NCI-H460 (cell line): ENCODE measurements around the gene PDGFD. TPM values are rescaled to one million over a fixed set of nuclear protein-coding genes. Genes with fewer than 3 reads are reported as not detected.

Experiments
- DNase-seq: peaks from one replicate; pipeline ENCODE4 v3.0.0-alpha.2; 2016; ENCODE audit warnings: low read depth; ENCODE audit errors: extremely low read depth
- total RNA-seq: library from RNA; depleted of rRNA; stranded (reverse); fragments of >200 nt; shearing (Covaris generic); gene quantifications from 2 replicates; pipeline ENCODE4 v1.2.3, GENCODE V29; 2014

The PDGFD gene
- total RNA-seq, 1 experiment from 2014 or later: 0.02 TPM

DNA sequence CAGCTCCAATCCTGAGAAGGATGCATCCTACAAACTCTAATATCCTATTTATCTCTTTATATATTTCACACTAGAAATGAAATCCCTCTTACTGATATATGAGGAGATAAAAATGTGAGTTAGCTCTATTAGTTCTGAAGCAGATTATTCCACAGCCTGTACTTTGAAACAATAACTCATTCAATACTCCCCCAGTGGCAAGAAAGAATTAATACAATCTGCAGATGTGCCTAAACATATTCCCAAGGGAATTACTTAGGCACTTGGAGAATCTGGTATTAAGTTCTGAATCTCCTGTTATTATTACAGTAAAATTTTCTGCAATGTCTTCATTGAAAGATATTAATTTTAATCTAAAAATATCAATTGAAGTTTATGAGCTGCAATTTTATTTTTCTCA lies 68.2 kb downstream of the PDGFD start:
- no peak for DNase-seq

DNA sequence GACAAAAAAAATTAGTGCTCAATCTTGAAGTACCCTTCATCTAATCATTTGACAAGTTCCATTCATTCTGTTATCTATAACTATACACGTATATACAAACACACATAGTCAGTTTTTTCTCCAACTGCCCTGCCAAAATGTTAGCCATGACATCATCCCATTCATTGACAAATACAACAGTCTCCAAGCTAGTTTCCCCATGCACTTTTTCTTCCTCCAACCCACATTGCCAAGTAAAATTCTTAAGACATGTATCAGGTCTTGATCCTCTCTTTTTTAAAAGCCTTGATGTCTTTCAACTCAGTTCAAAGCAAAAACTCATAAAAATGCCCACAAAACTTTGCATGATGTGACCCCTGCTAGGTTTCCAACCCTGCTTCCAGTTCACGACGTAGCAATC lies 69.4 kb downstream of the PDGFD start:
- no peak for DNase-seq

DNA sequence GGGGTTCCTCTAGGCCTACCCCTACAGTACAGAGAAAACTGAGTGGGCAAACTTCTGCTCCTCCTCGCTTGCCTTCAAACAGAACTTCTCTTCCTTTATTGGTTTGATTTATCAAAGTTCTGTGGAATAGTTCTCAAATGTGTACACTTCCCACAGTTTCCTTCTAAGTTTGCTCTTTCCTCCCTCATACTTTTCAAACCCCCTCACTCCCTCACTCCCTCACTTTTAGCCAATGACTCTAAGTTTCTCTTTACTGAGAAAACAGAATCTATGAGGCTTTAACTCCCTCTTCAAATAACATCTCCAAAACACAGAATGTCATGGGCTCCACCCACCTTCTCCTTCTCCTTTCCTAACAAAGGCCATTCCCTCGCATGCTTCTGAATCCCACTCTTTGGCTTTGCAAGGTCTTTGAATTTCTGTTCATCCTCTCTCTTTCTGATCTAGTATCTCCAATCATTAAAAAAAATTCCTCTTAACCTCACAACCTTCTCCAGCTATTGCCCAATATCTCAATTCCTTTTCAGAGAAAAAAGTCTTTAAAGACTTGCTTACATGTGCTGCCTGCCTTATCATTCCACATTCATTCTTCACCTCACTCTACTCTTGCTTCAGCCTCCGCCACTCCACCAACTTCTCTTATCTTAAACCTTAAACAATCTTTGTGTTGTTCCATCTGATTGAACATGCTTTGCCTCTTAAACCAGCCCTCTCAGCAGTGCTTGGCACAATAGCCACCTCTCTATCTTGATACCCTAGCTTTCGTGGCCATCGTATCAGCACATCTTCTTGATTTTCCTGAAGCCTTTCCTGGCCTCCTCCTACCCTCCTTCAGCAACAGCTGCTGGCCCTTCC lies 70.3 kb downstream of the PDGFD start:
- DNase-seq: no peak

DNA sequence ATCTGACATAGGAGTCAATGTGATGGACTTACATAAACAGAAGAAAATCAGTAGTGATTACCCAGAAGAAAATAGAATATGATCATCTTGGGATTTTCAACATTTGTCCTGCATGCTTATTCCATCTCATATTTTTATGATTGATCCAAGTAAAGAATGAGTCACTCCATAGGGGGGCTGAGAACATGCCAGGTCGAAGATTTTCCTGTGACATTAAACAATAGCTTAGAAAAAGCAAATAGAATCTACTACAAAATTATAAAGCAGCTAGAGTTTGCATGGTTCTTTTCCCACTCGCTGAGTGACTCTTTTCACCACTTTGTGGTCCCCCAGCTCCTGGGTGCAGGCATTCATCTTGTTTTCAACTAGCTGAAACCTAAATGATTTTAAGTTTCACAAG lies 71.2 kb downstream of the PDGFD start:
- DNase-seq: no peak

DNA sequence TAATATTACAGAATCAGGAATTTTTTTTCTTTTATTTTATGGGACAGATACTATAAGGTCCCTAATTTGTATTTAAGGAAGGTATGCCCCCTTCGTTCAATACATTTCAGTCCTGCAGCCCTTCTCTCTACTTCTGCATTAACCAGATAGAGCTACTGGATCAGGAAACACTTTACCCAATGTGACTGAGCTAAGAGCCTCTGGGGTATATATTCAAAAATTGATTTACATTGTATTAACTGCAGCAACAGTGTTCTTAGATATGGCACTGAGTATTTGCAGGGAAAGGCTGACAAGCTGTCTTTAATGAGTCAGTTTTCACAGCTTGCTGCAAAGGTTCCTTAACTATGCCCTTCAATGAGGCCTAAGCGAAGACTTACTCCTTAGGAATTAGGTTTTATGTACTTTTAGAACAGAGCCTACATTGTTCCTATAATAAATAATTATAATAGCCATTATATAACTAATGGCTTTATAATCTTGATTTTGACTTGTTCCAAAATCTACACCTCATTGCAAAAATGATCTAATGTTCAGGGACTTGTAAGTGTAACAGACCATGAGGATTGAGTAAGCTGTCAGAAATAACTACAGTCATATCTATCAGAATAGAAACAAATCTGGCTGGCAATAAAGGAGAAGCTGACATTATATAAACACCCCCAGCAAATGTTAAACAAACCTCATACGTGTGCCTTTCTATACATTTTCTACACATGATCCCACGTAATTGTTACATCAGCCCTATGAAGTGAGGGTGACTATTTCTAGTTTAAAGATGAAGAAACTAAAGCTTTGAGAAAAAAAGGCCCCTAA lies 72.5 kb downstream of the PDGFD start:
- DNase-seq: no peak

DNA sequence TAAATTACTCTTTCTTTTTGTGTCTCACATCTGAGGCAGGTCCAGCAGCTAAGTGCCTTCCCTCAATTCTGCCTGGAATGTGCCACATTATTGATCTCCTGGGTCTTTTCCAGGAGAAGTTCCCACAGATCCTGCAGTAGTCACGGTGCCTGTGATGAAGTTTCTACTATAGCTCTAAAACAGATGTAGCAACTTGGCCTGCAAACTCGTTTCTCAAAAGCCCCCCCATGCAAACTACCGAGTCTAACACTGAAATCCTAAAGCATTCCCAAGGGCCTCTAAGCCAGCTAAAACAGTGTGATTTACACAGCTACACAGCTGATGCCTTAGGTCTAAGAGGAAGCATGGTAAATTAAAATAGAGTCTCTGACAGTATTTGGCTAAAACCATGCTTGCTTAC lies 73.2 kb downstream of the PDGFD start:
- DNase-seq: no peak

DNA sequence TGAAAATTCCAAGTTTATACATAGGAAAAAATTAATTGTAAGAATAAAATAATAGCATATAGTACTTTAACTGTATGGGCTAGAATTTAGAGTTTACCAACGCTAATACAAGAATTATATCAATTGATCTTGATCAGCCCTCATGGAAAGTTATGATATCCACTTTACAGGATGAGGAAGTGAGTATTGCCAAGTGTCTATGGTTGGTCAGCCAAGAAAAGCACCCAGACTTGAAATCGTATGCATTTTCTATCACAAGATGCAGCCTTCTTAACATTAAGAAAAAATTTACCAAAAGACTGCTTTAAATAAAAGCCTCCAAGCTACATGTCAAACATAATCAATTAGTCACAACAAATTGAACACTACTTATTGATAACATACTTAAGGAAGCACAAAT lies 74.5 kb downstream of the PDGFD start:
- no peak for DNase-seq

DNA sequence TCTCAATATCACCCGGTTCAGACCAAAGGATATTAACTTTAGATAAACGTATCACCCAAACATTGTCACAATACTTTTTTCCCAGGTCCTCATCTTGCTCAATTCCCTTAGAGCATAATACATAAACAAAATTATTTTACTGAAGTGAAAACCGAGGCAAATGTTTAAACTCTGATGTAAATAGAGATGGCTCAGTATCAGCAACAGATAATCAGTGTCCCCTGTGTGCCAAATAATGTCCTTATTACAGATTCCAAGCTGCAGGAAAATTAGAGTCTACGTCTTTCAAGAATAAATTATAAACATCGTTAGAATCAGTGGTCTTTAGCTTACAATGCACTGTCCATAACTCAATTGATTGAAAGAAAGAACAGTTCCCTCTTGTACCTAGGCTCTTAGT lies 77.3 kb downstream of the PDGFD start:
- DNase-seq: no peak

DNA sequence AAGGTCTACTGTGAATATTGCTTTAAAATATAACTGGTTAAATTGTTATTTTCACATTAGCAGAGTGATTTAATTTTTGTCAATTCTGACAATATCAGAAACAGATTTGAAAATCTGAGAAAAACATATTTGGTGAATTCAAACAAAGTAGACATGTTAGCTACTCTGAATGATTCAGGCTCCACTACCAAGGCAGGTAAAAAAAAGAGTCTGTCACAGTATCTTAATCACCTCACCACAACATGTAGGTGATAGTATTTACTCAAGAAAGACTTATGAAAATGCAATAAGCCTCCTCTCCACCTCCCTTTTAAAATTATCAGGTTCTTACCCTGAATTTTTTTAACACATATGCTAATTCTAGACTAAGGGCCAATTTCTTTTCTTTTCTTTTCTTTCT lies 85.0 kb downstream of the PDGFD start:
- DNase-seq: no peak

DNA sequence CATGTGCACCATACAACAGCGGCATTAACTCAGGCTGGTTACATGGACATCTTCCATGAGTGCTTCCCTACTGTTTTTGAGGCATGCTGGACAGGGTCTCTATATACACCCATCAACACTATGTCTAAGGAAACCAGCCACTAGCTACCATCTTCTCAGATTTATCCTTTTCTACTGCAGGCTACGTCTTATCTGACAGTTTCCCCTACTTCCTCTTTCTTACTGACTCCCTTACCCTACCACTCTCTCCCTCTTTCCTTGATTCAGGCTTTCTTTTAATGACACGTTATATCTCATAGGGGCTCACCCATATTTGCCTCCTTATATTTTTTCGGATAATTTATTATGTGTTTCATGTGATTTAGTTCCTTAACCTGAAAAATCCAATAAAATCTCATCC lies 85.7 kb downstream of the PDGFD start:
- DNase-seq: no peak

DNA sequence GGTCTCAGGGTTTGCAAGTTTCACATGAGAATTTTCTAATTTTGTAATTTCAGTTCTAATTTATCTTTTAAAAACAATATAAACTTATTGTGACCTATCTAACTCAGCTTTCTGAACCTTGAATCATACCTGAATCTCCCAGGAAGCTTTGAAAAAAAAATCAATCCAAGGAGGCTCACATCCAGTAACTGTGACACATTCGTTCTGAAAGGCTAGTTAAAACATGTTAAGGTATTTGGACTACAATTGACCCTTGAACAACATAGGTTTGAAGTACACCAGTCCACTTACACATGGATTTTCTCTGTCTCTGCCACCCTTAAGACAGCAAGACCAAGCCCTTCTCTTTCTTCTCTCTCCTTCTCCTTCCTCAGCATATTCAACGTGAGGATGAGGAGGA lies 87.5 kb downstream of the PDGFD start:
- no peak for DNase-seq

DNA sequence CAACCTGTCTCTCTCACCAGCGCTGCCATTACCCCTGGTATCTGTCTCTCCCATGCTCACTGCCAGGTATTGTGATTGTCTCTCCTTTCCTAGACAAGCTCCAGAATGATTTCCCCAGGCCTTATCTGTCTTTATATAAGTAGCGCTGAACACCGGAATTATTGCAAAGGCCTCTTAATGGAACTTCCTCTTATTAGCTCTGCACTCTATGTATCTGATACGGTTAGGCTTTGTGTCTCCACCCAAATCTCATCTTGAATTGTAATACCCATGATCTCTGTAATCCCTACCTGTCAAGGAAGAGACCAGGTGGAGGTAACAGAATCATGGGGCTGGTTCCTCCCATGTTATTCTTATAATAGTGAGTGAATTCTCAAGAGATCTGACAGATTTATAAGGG lies 88.2 kb downstream of the PDGFD start:
- DNase-seq: no peak

DNA sequence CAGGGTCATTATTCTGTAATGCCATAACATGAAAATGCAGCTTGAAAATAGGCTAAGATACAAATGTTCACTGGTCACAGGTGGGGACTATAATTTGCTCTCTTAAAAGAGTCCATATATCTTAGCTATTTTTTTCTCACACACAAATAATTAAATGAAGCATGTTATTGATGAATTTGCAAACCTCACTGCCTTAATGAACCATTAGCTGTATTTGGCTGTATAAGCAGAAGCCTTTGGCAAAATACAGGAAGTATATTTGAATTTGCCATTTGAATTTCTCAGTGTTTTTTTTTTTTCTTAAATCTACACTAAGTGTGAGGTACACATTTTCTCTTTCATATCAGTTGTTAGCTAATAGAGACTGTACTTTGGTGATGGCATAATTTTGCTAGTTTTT lies 88.9 kb downstream of the PDGFD start:
- no peak for DNase-seq

DNA sequence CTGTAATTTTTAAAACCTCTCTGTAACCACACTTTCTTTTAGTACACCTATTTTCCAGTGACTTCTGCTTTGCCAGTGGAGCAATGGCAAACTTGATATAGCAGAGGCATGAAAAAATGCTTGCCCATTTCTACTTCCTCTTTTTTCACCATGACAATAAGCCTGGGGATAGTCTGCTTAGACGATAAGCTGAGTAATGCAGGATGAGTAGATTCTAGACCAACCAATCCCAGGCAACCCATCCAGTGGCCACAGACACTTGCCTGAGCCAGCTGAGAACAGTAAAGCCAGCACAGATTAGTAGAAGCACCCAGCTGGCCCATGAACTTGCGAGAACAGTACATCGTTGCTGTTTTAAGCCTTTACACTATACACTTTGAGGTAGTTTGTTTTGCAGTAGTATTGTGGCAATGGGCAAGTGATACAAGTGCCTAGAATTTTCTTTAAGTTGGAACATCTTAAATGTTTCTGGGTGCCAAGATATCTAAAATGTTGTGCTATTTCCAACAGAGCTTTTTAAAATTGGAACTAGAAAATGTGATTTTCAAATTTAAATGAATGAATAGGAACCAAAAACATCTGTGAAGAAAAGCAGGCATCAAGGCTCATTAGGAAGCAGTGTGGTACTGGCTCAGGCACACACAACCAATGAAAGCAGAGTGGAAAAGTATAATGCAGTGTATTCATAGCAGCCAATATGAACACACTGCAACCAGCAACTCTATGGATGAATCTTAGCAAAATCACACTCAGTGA lies 89.8 kb downstream of the PDGFD start:
- no peak for DNase-seq

DNA sequence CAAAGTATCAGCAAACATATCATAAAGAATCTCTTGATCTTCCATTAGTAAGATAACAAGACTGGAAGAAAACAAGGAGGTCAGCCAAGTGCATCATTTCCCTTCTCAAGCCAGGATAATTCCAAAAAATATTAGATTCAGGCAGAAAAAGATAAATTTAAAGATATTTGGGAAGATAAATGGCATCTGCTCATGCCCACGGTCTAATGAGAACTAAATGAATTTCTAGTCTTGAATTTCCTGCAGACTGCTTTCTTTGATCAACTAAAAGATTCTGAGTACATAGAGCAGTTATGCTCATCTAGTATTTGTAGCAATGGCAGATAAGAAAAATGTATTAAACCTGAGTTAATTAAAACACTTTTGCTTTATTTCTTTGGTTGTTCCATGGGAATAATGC lies 96.4 kb downstream of the PDGFD start:
- no peak for DNase-seq

DNA sequence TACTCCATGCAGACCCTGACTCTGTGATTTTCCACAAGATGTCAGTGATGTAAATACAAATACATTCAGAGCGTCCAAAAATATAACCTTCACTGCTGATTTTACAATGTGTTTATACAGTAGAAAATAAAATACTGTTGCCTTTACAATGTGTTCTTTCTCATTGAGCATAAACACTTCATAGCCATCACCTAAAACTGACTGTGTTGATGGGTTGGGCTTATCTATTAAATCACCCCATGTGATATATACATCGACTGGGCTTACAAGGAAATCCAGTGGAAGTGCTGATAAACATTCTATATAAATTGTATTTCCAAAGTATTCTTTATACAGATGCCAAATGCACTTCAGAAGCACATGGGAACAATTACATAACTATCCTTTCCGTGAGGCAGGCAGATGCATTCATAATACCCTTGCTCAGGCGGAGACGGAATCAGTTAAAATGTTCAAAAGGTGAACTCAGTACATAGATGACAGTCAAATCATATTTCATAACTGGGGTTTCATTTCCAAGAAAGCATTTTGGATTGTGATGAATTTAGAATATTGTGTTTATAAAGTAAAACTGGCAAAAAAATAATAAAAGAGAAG lies 99.8 kb downstream of the PDGFD start:
- no peak for DNase-seq

DNA sequence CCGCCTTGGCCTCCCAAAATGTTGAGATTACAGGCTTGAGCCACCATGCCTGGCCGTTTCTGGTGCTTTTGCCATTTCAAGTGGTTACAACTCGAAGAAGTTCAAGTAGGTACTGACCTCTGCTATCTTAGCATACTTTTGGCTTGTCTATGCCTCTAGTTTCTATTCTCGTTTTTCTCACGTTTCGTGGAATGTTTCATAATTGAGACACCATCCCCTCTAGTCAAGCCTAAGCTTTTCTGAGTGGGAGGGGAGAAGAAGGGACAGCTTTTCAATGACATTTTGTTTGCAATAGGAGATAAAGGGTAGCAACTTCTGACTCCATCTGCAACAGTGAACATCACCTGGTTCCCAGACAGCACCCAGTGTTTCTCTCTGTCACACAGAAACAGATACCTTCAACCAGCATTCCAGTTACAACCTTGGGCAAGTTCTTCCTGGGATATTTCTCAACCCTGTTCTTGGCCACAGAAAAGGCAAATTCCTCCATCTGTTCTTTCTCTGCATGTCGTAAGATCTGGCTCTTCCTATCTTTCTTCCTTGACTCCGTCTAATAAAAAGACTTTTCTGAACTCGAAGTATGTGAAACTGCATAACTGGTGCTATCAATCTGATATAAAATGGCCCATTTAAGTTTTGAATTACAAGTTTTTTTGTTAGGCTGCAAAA lies 102.0 kb downstream of the PDGFD start:
- no peak for DNase-seq

DNA sequence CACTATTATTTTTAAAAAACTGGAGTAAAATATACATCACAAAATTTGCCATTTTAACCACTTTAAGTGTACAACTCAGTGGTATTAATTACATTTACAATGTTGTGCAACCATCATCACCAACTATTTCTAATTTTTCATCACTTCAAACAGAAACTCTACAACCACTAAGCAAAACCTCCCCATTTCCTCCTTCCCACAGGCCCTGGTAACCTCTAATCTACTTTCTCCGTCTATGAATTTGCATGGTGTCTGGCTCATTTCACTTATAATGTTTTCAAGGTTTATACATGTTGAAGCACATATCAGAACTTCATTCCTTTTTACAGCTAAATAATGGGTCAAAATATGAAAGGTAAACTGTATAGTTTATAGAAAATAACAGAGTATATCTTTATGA lies 103.1 kb downstream of the PDGFD start:
- no peak for DNase-seq

DNA sequence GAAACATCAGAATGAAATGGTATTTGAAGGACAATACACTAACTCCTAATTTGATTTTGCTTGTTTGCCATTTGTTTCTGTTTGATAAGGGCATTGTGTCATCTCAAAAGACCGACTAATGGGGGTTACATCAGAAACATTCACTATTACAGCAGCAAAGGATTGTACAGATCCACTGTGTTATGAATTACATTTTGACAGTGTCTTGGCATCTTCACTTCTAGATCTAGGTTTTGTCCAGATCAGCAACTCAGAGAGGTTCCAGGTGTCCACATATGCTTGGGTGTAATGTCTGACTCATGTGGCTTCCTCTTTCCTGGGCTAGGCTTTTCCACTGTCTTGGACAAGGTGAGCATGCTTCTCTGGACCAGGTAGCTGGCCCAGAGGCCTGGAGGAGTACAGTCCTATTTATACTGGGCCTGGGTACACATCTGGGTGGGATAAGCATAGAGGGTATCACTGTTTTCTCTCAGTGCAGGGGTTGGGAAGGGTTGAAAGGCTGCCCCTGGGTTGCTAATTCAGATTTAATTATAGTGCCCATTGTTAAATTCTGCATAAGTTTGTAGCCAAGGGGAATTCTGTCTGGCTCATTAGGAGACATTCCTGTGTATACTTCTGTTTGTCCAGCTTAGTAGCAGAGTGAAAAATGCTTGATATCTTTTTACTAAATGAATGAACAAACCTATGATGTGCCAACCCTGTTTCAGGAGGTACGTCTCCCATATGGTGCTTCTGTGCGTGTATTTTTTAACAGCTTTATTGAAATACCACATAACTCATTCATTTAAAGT lies 103.7 kb downstream of the PDGFD start:
- no peak for DNase-seq

DNA sequence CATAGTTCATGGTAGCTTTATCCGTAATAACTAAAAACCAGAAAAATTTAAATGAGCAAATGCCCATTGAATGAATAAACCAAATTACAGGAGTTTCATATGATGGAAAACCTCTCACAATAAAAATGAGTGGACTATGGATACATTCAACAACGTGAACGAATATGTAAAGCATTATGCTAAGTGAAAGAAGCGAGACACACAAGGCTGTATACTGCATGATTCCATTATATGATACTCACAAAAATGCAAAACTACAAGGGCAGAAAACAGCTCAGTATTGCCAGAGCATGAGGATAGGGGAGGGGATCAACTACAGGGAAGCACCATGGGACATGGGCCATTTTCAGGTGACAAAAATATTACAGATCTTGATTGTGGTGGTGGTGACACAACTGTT lies 105.3 kb downstream of the PDGFD start:
- no peak for DNase-seq
